ENCODE data around the gene PDZD4. TPM values are rescaled to one million over a fixed set of nuclear protein-coding genes. Genes with fewer than 3 reads are reported as not detected.

PDZD4 gene
- total and polyA plus RNA-seq, 9 of the 15 experiments (the other 6 are each of a cell fraction or from before 2014, with no cell fraction given): 0.05 to 0.38 (median 0.07) TPM; not detected in 5

- POLR2A ChIA-PET: no interaction called here
- no peak for FAIRE-seq
- TF ChIP-seq RFX1 (IDR thresholded peaks at IDR 0.05): no peak
- no peak for TF ChIP-seq ARNT (IDR thresholded peaks at IDR 0.05)
- no peak for TF ChIP-seq ZBTB34 (CRISPR knock-in tag; IDR thresholded peaks at IDR 0.05)
- TF ChIP-seq ZFPM2 (CRISPR knock-in tag; IDR thresholded peaks at IDR 0.05): no peak
- TF ChIP-seq PURB (CRISPR knock-in tag; IDR thresholded peaks at IDR 0.05; ENCODE audit: low read depth): no peak
- no peak for TF ChIP-seq DACH1 (IDR thresholded peaks at IDR 0.05; ENCODE audit: partially characterized antibody)
- no peak for TF ChIP-seq ZNF780A (CRISPR knock-in tag; IDR thresholded peaks at IDR 0.05)
- TF ChIP-seq PKNOX1 (IDR thresholded peaks at IDR 0.05): no peak
- TF ChIP-seq ESRRB (CRISPR knock-in tag; IDR thresholded peaks at IDR 0.05; ENCODE audit: borderline replicate concordance): no peak
- no peak for TF ChIP-seq RERE (CRISPR knock-in tag; IDR thresholded peaks at IDR 0.05; ENCODE audit: borderline replicate concordance)
- TF ChIP-seq USF2 (CRISPR knock-in tag; IDR thresholded peaks at IDR 0.05): no peak
- TF ChIP-seq ZFP36 (IDR thresholded peaks at IDR 0.05; ENCODE audit: low read depth, low read length, partially characterized antibody): no peak
- TF ChIP-seq STAT5A (IDR thresholded peaks at IDR 0.05; ENCODE audit: borderline replicate concordance, low read length): no peak
- no peak for TF ChIP-seq BACH1 (tag; IDR thresholded peaks at IDR 0.05)
Observed at GRCh38 chrX:153866302-153867019, 36.1 kb upstream of the PDZD4 start.

More at GRCh38 chrX:153866302-153867019, 36.1 kb upstream of the PDZD4 start:
- peaks cover 17 to 82% of the 10 kb centered on the region in 2 experiments; a peak in 4 of 5 replicates for H3K27me3 ChIP-seq (ENCODE audit: control insufficient read depth in 2 of 2, insufficient read depth in 2 of 2, low read length in 2 of 2)
- ATAC-seq: no peak
- in situ Hi-C loops (cut with MboI) (no loop called here), intact Hi-C loops (cut with micrococcal nuclease) (no loop called here)
- no peaks in the 10 kb centered on the region for H3K79me2 ChIP-seq (ENCODE audit: control insufficient read depth, insufficient read depth, low read length)
- peaks cover 0 to 40% of the 10 kb centered on the region in 2 experiments; a peak in 2 of 5 replicates for H3K4me1 ChIP-seq (replicated peaks in 1 of 2; ENCODE audit: control insufficient read depth in 2 of 2, insufficient read depth in 2 of 2, low read length in 2 of 2)
- H3K4me2 ChIP-seq (ENCODE audit: insufficient read depth, low read length): no peak overlapping the region
- no peaks in the 10 kb centered on the region for H3K9me1 ChIP-seq (ENCODE audit: control insufficient read depth, insufficient read depth, low read length)
- CTCF ChIA-PET (ENCODE audit: low intra/inter-chr PET ratio): no interaction called here
- no peak overlapping the region for H3K4me3 ChIP-seq
- H2AFZ ChIP-seq (ENCODE audit: low read depth, low read length): no peak overlapping the region
- H3K9me3 ChIP-seq (replicated peaks; ENCODE audit: control insufficient read depth, insufficient read depth, low read depth, low read length): no peaks in the 10 kb centered on the region
- H3K9ac ChIP-seq (ENCODE audit: insufficient read depth in 1 of 2, low read depth in 2 of 2, low read length in 2 of 2): no peak overlapping the region
- H3K36me3 ChIP-seq (ENCODE audit: control insufficient read depth, insufficient read depth, low read length): no peaks in the 10 kb centered on the region
- no peak overlapping the region for H3K27ac ChIP-seq (ENCODE audit: extremely low read depth, low read depth, low read length)
- BruUV-seq (replicated peaks): no TSS peak
- no peak for DNase-seq (ENCODE audit: extremely low read depth in 1 of 4, low spot score in 3 of 4)
- 11% methylated on average over 19 of the region's 22 CpGs for WGBS (ENCODE audit: insufficient coverage, low coverage, missing lambda C conversion rate)
- 0 out of 2 replicates have a peak, but pooled peaks cover 12% of the 10 kb centered on the region for H4K20me1 ChIP-seq (replicated peaks; ENCODE audit: control insufficient read depth, insufficient read depth, low read length)

Measured in K562 (cell line).